Thyroid gland (tissue), 4 donors: Measurements from ENCODE around the gene ST8SIA2. TPM values are rescaled to one million over a fixed set of nuclear protein-coding genes. Genes with fewer than 3 reads are reported as not detected.

Experiments used
- DNase-seq, 2 donors: peaks; one replicate each; pipeline ENCODE4 v3.0.0-alpha.2; 2019
- H3K27ac ChIP-seq, 3 donors: fragments of 200-600 bp; sonication (generic); 1 replicate in 2 of 3; 2 replicates in 1 of 3; pipeline ENCODE4 v1.5.1; 2016 to 2019; ENCODE audit warnings: mild to moderate bottlenecking in 1 of 3, moderate library complexity in 1 of 3
- H3K27me3 ChIP-seq: fragments of 200-600 bp; sonication (generic); one replicate; pipeline ENCODE4 v1.5.1; 2019
- H3K36me3 ChIP-seq, 2 donors: fragments of 200-600 bp; sonication (generic); one replicate each; pipeline ENCODE4 v1.5.1; 2016 to 2019
- H3K4me1 ChIP-seq, 2 donors: fragments of 200-600 bp; sonication (generic); one replicate each; pipeline ENCODE4 v1.5.1; 2017 to 2019
- H3K4me3 ChIP-seq, 3 donors: fragments of 200-600 bp; sonication (generic); replicated peaks in 1 of 3; 1 replicate in 2 of 3; 2 replicates in 1 of 3; pipeline ENCODE4 v1.5.1; 2016; ENCODE audit warnings: mild to moderate bottlenecking in 1 of 3
- H3K9me3 ChIP-seq: fragments of 200-600 bp; sonication (generic); one replicate; pipeline ENCODE4 v1.5.1; 2017
- CTCF ChIP-seq, 6 experiments: fragments of 200-600 bp in 3 of 6; fragments of 450-650 bp in 3 of 6; sonication (generic) in 3 of 6; IDR thresholded peaks; one replicate each; pipeline ENCODE4 v1.5.1; 2016 to 2019; ENCODE audit warnings: antibody characterized with exemption in 6 of 6, mild to moderate bottlenecking in 2 of 6, inconsistent platforms in 1 of 6, moderate library complexity in 1 of 6
- POLR2A ChIP-seq, 2 donors: fragments of 450-650 bp; IDR thresholded peaks; one replicate each; pipeline ENCODE4 v1.6.1; 2017; ENCODE audit warnings: antibody characterized with exemption in 2 of 2, mild to moderate bottlenecking in 2 of 2, moderate library complexity in 1 of 2
- WGBS, 2 donors: methylation state at CpG; one replicate each; pipeline ENCODE4 v1.1.5; 2017; 5-methylcytosine and 5-hydroxymethylcytosine counted together
- intact Hi-C: fragments of 100-400 bp; cut with DNase I; formaldehyde crosslinking; loops from one replicate; pipeline ENCODE4 v1.15.1; 2023
- total RNA-seq, 4 donors: library from RNA; depleted of rRNA; stranded (reverse); fragments of >200 nt; gene quantifications; one replicate each; pipeline ENCODE4 v1.2.3, GENCODE V29; 2016

The ST8SIA2 gene
- total RNA-seq, 4 donors from 2014 or later, result under 0.01 to 4.3 TPM; not detected in 2

DNA sequence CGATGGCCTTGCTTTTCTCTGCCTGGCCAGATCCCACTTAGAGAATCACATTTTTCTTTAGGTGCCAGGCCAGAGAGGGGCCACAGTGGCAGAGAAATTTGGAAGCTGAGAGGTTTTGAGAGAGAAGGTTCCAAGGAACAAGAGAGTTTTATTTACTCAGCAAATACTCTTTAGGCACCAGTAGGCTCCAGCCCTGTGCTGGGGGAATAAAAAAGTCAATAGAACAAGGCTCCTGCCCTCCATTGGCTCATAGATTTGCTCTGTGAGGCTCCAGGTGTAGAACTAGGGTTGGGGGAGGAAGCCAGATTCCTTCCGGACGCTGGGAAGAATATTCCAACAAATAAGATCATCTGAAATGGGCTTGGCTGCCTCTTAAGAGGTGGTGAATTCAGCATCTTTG is 59.9 kb downstream of the ST8SIA2 start:
- TF ChIP-seq POLR2A (IDR thresholded peaks at IDR 0.05) (no peak), CTCF (IDR thresholded peaks at IDR 0.05) (no peak)
- Histone ChIP-seq H3K27me3 (no peaks in the 10 kb centered on the region), H3K4me3 (no peak overlapping the region), H3K27ac (no peak overlapping the region), H3K36me3 (no peaks in the 10 kb centered on the region), H3K9me3 (no peaks in the 10 kb centered on the region), H3K4me1 (no peaks in the 10 kb centered on the region)
- WGBS, 2 donors, result 51 to 86% methylated on average over 3 of the region's 3 CpGs
- no peak for DNase-seq
- intact Hi-C loops, result no loop called here

DNA sequence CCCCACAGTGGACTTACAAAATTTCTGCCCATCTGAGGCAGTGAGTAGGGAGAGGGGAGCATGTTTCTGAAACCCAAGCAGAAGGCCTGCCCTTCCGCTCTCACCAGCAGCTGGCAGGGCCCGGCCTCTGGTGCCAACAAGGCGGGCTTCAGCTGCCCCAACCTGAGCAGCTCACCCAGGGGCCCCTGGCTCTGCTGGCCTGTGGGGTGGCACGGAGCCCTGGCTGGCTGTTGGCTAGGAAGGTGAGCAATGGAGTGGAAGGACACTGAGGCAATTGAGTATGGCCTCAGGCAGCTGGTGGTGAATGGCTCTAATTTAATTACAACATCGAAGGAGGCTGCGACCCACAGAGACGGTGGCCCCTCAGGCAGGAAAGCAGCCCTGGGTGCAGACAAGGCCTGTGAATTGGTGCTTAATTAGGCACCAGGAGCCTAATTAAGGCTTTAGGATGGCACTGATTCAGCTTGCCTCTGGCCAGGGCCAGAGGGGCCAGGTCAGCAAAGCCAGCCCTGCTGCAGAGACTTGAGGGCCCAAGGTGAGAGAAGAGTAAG is 60.9 kb downstream of the ST8SIA2 start:
- 92 to 97% methylated on average over 4 to 7 of the region's 7 CpGs for WGBS, 2 donors
- DNase-seq, result no peak
- H3K9me3 ChIP-seq, result no peaks in the 10 kb centered on the region
- no peaks in the 10 kb centered on the region for H3K27me3 ChIP-seq
- H3K36me3 ChIP-seq, result no peaks in the 10 kb centered on the region
- intact Hi-C loops, result no loop called here
- no peak overlapping the region for H3K27ac ChIP-seq
- no peak overlapping the region for H3K4me3 ChIP-seq
- no peaks in the 10 kb centered on the region for H3K4me1 ChIP-seq
- TF ChIP-seq POLR2A (IDR thresholded peaks at IDR 0.05) (no peak), CTCF (IDR thresholded peaks at IDR 0.05) (no peak)

- 93% methylated on average over 7 of the region's 7 CpGs for WGBS, 2 donors
Observed at GRCh38 chr15:92455271-92455670, 61.6 kb downstream of the ST8SIA2 start.

DNA sequence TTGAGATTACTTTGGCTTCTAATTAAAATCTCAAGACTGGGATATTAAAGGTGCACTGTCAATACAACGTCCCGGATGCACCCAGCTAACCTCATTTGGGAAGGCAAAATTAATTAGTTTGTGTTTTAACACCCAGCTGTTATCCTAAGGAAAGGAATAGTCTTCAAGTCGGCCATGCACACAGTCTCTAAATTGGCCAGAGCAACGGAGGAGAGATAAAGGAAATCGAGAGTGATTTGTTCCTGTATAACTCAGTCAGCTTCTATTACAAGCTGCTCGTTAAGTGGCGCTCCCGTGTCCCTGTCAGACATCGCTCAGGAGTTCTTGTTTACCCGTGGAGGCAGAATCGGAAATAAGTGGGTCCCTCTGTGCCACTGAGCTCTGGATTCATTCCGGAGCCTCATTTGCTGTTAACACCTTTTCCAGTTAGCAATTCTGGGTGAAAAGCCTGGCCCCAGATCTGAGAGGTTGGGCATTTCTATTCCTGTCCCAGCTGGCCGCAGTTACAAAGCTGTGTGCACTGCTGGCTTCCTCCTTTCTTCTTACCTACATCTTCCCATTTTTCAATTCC is 63.9 kb downstream of the ST8SIA2 start:
- Histone ChIP-seq H3K27me3 (no peaks in the 10 kb centered on the region), H3K4me3 (no peak overlapping the region), H3K4me1 (no peaks in the 10 kb centered on the region), H3K27ac (no peak overlapping the region), H3K9me3 (no peaks in the 10 kb centered on the region), H3K36me3 (no peaks in the 10 kb centered on the region)
- intact Hi-C loops, result no loop called here
- TF ChIP-seq POLR2A (IDR thresholded peaks at IDR 0.05) (no peak), CTCF (IDR thresholded peaks at IDR 0.05) (no peak)
- 74 to 88% methylated on average over 13 of the region's 13 CpGs for WGBS, 2 donors
- DNase-seq, result no peak

More at GRCh38 chr15:92455271-92455670, 61.6 kb downstream of the ST8SIA2 start:
- no peaks in the 10 kb centered on the region for H3K9me3 ChIP-seq
- no peaks in the 10 kb centered on the region for H3K27me3 ChIP-seq
- no peaks in the 10 kb centered on the region for H3K4me1 ChIP-seq
- DNase-seq, result no peak
- no peak for TF ChIP-seq POLR2A (IDR thresholded peaks at IDR 0.05)
- TF ChIP-seq CTCF (IDR thresholded peaks at IDR 0.05), result no peak
- intact Hi-C loops, result no loop called here
- no peak overlapping the region for H3K27ac ChIP-seq
- no peaks in the 10 kb centered on the region for H3K36me3 ChIP-seq
- no peak overlapping the region for H3K4me3 ChIP-seq

DNA sequence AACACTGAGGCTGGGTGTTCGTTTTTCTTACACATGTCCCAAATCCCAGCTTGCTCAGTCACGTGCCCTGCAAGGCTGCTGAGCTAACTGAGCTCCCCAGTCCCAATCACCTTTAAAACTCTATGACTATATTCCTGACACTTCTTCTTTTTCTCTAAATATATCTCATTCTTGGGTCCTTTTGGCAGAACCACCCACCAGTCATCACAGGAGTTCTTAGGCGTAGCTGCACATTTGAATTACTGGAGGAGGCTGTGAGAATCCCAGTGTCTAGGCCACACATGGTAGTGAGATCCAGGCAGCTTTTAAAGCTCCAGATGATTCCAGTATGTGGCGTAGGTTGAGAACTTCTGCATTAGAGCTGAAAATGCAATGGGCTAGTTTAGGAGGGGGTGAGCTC is 66.3 kb downstream of the ST8SIA2 start:
- no peak for DNase-seq
- 94 to 95% methylated on average over 4 of the region's 4 CpGs for WGBS, 2 donors
- Histone ChIP-seq H3K27me3 (no peaks in the 10 kb centered on the region), H3K4me3 (no peak overlapping the region), H3K36me3 (no peaks in the 10 kb centered on the region), H3K27ac (no peak overlapping the region), H3K9me3 (no peaks in the 10 kb centered on the region), H3K4me1 (no peaks in the 10 kb centered on the region)
- TF ChIP-seq POLR2A (IDR thresholded peaks at IDR 0.05), result no peak
- no peak for TF ChIP-seq CTCF (IDR thresholded peaks at IDR 0.05)
- intact Hi-C loops, result no loop called here
